Left lung (tissue), 10 donors: ENCODE results near the gene CD48. TPM values are rescaled to one million over a fixed set of nuclear protein-coding genes. Genes with fewer than 3 reads are reported as not detected.
A peak's percentile ranks its signal among the peaks of the same experiment; 100 is the strongest.

Experiments
- ATAC-seq: fragments of 200-7000 bp; cut with Tn5 transposase; one replicate; pipeline ENCODE4 v1.9.1; 2020; ENCODE audit warnings: moderate library complexity
- DNase-seq, 4 donors: peaks; one replicate each; pipeline ENCODE4 v3.0.0-alpha.2; 2013 to 2020
- H3K27ac ChIP-seq, 2 donors: fragments of 200-600 bp; sonication (generic) in 1 of 2; one replicate each; pipeline versions ENCODE4 v1.5.0 to v1.8.0; 2020 to 2021
- H3K27me3 ChIP-seq, 2 donors: fragments of 200-600 bp; sonication (generic) in 1 of 2; one replicate each; pipeline versions ENCODE4 v1.5.0 to v1.8.0; 2020 to 2021
- H3K36me3 ChIP-seq, 2 donors: fragments of 200-600 bp; sonication (generic) in 1 of 2; one replicate each; pipeline versions ENCODE4 v1.5.0 to v1.8.0; 2020 to 2021
- H3K4me1 ChIP-seq, 2 donors: fragments of 200-600 bp; one replicate each; pipeline ENCODE4 v1.8.0; 2021
- H3K4me3 ChIP-seq, 2 donors: fragments of 200-600 bp; sonication (generic) in 1 of 2; one replicate each; pipeline versions ENCODE4 v1.5.0 to v1.8.0; 2020 to 2021; ENCODE audit warnings: mild to moderate bottlenecking in 1 of 2
- H3K9me3 ChIP-seq, 2 donors: fragments of 200-600 bp; sonication (generic) in 1 of 2; one replicate each; pipeline versions ENCODE4 v1.5.0 to v1.8.0; 2020 to 2021
- intact Hi-C, 2 donors: fragments of 100-400 bp; cut with DNase I; formaldehyde crosslinking; loops; one replicate each; pipeline versions ENCODE4 v1.11.2 to v1.14.2; 2022
- polyA plus RNA-seq, 6 donors: library from polyadenylated mRNA; unstranded; fragments of 120-200 nt; gene quantifications; one replicate each; pipeline ENCODE4 v1.2.1, GENCODE V29; 2013; ENCODE audit not compliant: insufficient read length in 6 of 6
- total RNA-seq, 2 donors: library from RNA; stranded (reverse); fragmentation: NEBNext Ultra II Directional; extraction: Animal tissue kit (Norgen Biotek cat#: 25700); gene quantifications; one replicate each; pipeline ENCODE4 v1.2.1, GENCODE V29; 2021
- TF ChIP-seq, protein P1 (sequence below), 2 donors: fragments of 200-600 bp; sonication (generic) in 1 of 2; IDR thresholded peaks; one replicate each; pipeline versions ENCODE4 v1.5.0 to v1.8.0; 2021; ENCODE audit warnings: antibody characterized with exemption in 2 of 2
- donor health status: DM: no; HTN: yes; CAD: no.
- donor health status: DM: no; HTN: no; CAD: no.

Gene CD48
- total and polyA plus RNA-seq, 8 donors: 5.8 to 35.5 (median 7.5) TPM

GRCh38 chr1:160680399-160680798 is 31.2 kb downstream of the CD48 start:
- Histone ChIP-seq H3K27me3 (no peaks in the 10 kb centered on the region), H3K4me1 (peaks cover 0 to 48% of the 10 kb centered on the region in 2 donors), H3K27ac (no peak overlapping the region), H3K36me3 (peaks cover 0 to 62% of the 10 kb centered on the region in 2 donors), H3K9me3 (no peaks in the 10 kb centered on the region), H3K4me3 (no peak overlapping the region)
- no peak for DNase-seq
- intact Hi-C loops: no loop called here
- TF ChIP-seq, protein P1, sequence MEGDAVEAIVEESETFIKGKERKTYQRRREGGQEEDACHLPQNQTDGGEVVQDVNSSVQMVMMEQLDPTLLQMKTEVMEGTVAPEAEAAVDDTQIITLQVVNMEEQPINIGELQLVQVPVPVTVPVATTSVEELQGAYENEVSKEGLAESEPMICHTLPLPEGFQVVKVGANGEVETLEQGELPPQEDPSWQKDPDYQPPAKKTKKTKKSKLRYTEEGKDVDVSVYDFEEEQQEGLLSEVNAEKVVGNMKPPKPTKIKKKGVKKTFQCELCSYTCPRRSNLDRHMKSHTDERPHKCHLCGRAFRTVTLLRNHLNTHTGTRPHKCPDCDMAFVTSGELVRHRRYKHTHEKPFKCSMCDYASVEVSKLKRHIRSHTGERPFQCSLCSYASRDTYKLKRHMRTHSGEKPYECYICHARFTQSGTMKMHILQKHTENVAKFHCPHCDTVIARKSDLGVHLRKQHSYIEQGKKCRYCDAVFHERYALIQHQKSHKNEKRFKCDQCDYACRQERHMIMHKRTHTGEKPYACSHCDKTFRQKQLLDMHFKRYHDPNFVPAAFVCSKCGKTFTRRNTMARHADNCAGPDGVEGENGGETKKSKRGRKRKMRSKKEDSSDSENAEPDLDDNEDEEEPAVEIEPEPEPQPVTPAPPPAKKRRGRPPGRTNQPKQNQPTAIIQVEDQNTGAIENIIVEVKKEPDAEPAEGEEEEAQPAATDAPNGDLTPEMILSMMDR (IDR thresholded peaks at IDR 0.05): no peak
- no peak for ATAC-seq

DNA sequence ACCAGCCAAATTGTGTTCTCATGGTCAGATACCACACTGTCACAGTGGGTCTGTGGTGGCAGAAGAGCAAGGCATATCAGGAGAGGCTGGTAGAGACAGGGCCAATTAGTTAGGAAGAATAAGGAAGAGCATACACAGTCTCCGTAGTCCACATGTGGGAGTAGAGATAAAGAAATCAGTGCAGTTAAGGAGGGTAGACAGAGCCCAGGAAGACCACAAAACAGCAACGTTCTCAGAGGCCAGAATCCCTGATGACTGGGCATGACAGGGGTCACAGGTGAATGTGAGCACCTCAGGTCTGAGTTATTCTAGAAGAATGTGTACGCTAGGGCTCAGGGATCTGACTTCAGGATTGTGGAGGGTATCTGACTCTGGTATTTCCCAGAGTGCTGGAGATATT is 31.7 kb downstream of the CD48 start:
- TF ChIP-seq, protein P1 (IDR thresholded peaks at IDR 0.05): no peak
- intact Hi-C loops: no loop called here
- H3K36me3 ChIP-seq: peaks cover 0 to 58% of the 10 kb centered on the region in 2 donors
- ATAC-seq: no peak
- no peaks in the 10 kb centered on the region for H3K9me3 ChIP-seq
- H3K27ac ChIP-seq: no peak overlapping the region
- no peak overlapping the region for H3K4me3 ChIP-seq
- DNase-seq: no peak
- peaks cover 0 to 48% of the 10 kb centered on the region in 2 donors for H3K4me1 ChIP-seq
- H3K27me3 ChIP-seq: no peaks in the 10 kb centered on the region

GRCh38 chr1:160676869-160677597 is 34.6 kb downstream of the CD48 start:
- Histone ChIP-seq H3K9me3 (no peaks in the 10 kb centered on the region), H3K4me1 (peaks cover 0 to 51% of the 10 kb centered on the region in 2 donors), H3K36me3 (peaks cover 0 to 52% of the 10 kb centered on the region in 2 donors), H3K27ac (no peak overlapping the region), H3K27me3 (no peaks in the 10 kb centered on the region), H3K4me3 (no peak overlapping the region)
- ATAC-seq (no peak), DNase-seq (no peak)
- intact Hi-C loops: no loop called here
- TF ChIP-seq, protein P1 (IDR thresholded peaks at IDR 0.05): no peak

GRCh38 chr1:160675641-160676410 is 35.8 kb downstream of the CD48 start:
- H3K4me1 ChIP-seq: peaks cover 0 to 52% of the 10 kb centered on the region in 2 donors
- H3K36me3 ChIP-seq: peaks cover 0 to 40% of the 10 kb centered on the region in 2 donors
- peak overlapping the region in 1 of 2 donors; percentile 28 for H3K4me3 ChIP-seq
- TF ChIP-seq, protein P1 (IDR thresholded peaks at IDR 0.05): peak; percentile 69 to 71
- no peaks in the 10 kb centered on the region for H3K27me3 ChIP-seq
- ATAC-seq: peak; percentile 94
- H3K9me3 ChIP-seq: no peaks in the 10 kb centered on the region
- peak in 3 of 4 donors; percentile 68 to 92 (median 83) for DNase-seq
- peak overlapping the region in 1 of 2 donors; percentile 76 for H3K27ac ChIP-seq
- intact Hi-C loops: no loop called here

GRCh38 chr1:160674415-160674814 is 37.2 kb downstream of the CD48 start:
- peak overlapping the region in 1 of 2 donors; percentile 28 for H3K4me3 ChIP-seq
- no peaks in the 10 kb centered on the region for H3K27me3 ChIP-seq
- peaks cover 0 to 6% of the 10 kb centered on the region in 2 donors for H3K9me3 ChIP-seq
- ATAC-seq: no peak
- peak overlapping the region in 1 of 2 donors; percentile 76 for H3K27ac ChIP-seq
- H3K4me1 ChIP-seq: peaks cover 0 to 52% of the 10 kb centered on the region in 2 donors
- TF ChIP-seq, protein P1 (IDR thresholded peaks at IDR 0.05): no peak
- intact Hi-C loops: no loop called here
- peaks cover 0 to 26% of the 10 kb centered on the region in 2 donors for H3K36me3 ChIP-seq
- no peak for DNase-seq
